DND-41 (cell line): ENCODE results near the gene PTPRK.

Experiments used
- ATAC-seq: fragments of 200-7000 bp; cut with Tn5 transposase; 3 replicates; pipeline ENCODE4 v1.9.1; 2021; ENCODE audit warnings: low read depth; ENCODE audit not compliant: insufficient read depth
- DNase-seq: peaks from one replicate; pipeline ENCODE4 v3.0.0-alpha.2; 2020
- H2AFZ ChIP-seq: 2 replicates; pipeline ENCODE4 v1.6.0; 2012; ENCODE audit warnings: low read depth, low read length
- H3K27ac ChIP-seq: 2 replicates; pipeline ENCODE4 v1.5.1; 2012; ENCODE audit warnings: low read length, inconsistent platforms
- H3K27me3 ChIP-seq: fragments of 200-600 bp; sonication (generic); 2 replicates; pipeline ENCODE4 v1.6.0; 2012; ENCODE audit warnings: low read length, mild to moderate bottlenecking, inconsistent platforms; ENCODE audit not compliant: insufficient read depth, poor library complexity
- H3K36me3 ChIP-seq: 2 replicates; pipeline ENCODE4 v1.5.1; 2012; ENCODE audit warnings: low read length, inconsistent platforms; ENCODE audit not compliant: insufficient read depth
- H3K4me1 ChIP-seq: 2 replicates; pipeline ENCODE4 v1.5.1; 2012; ENCODE audit warnings: mild to moderate bottlenecking, low read length; ENCODE audit not compliant: insufficient read depth
- H3K4me2 ChIP-seq: 2 replicates; pipeline ENCODE4 v1.6.0; 2012; ENCODE audit warnings: mild to moderate bottlenecking, moderate library complexity, low read length, inconsistent platforms; ENCODE audit not compliant: insufficient read depth
- H3K4me3 ChIP-seq, 2 experiments: fragments of 200-600 bp in 1 of 2; shearing (Covaris generic) in 1 of 2; 2 replicates each; pipeline ENCODE4 v1.5.1; 2012 to 2016; ENCODE audit warnings: inconsistent platforms in 2 of 2, low read length in 2 of 2, mild to moderate bottlenecking in 2 of 2, low read depth in 1 of 2, moderate library complexity in 1 of 2
- H3K79me2 ChIP-seq: 2 replicates; pipeline ENCODE4 v1.6.0; 2012; ENCODE audit warnings: low read length, inconsistent platforms; ENCODE audit not compliant: insufficient read depth
- H3K9ac ChIP-seq: 2 replicates; pipeline ENCODE4 v1.6.0; 2012; ENCODE audit warnings: low read depth, mild to moderate bottlenecking, inconsistent platforms, low read length, moderate library complexity
- H3K9me3 ChIP-seq: 2 replicates; pipeline ENCODE4 v1.5.1; 2012; ENCODE audit warnings: low read length, moderate library complexity, mild to moderate bottlenecking, inconsistent platforms; ENCODE audit not compliant: insufficient read depth, severe bottlenecking
- H4K20me1 ChIP-seq: 2 replicates; pipeline ENCODE4 v1.6.0; 2012; ENCODE audit warnings: low read length; ENCODE audit not compliant: insufficient read depth
- EZH2 ChIP-seq: IDR thresholded peaks from 3 replicates; pipeline ENCODE4 v1.6.1; 2012; ENCODE audit warnings: borderline replicate concordance, low read depth, mild to moderate bottlenecking, moderate library complexity, low read length, inconsistent platforms; ENCODE audit not compliant: severe bottlenecking
- TF ChIP-seq, protein P1 (sequence below): IDR thresholded peaks from 2 replicates; pipeline ENCODE4 v1.5.1; 2012; ENCODE audit warnings: borderline replicate concordance, low read length, moderate library complexity, mild to moderate bottlenecking; ENCODE audit not compliant: poor library complexity, severe bottlenecking; ENCODE audit errors: extremely low read depth

The PTPRK gene

DNA sequence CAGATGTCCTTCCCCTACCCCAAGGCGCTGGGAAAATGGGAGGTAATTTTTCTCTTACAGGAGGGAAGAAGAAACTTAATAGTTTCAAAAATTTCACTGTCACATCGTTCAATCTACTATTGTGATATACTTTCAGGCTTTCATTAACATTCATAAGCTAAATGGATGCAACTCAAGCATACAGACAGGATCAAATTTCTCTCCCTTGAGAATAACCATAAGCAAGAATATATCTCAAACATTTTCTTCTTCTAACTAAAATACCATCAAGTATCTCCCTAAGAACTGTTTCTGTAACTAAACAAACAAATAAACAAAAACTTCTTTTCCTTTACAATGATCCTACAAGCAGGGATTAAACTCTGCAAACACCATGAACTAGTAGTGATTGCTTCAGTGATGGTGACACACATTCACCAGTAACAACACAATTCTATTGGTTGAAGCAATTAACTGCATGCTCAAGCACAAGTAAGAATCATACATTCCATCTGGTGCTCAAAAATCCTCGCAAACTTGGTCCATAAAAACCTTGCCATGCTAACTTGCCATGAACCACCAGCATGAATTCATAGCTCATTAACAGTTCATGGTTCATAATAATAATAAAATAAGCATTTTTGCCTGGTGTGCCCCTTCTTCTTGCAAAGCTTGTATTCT, 183.8 kb downstream of the PTPRK start:
- DNase-seq (no peak), ATAC-seq (no peak)
- no peak for TF ChIP-seq EZH2
- TF ChIP-seq, protein P1, sequence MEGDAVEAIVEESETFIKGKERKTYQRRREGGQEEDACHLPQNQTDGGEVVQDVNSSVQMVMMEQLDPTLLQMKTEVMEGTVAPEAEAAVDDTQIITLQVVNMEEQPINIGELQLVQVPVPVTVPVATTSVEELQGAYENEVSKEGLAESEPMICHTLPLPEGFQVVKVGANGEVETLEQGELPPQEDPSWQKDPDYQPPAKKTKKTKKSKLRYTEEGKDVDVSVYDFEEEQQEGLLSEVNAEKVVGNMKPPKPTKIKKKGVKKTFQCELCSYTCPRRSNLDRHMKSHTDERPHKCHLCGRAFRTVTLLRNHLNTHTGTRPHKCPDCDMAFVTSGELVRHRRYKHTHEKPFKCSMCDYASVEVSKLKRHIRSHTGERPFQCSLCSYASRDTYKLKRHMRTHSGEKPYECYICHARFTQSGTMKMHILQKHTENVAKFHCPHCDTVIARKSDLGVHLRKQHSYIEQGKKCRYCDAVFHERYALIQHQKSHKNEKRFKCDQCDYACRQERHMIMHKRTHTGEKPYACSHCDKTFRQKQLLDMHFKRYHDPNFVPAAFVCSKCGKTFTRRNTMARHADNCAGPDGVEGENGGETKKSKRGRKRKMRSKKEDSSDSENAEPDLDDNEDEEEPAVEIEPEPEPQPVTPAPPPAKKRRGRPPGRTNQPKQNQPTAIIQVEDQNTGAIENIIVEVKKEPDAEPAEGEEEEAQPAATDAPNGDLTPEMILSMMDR = no peak
- Histone ChIP-seq H3K27ac (no peak overlapping the region), H3K9ac (no peak overlapping the region), H4K20me1 (no peaks in the 10 kb centered on the region), H3K27me3 (no peaks in the 10 kb centered on the region), H3K4me3 (no peak overlapping the region), H3K4me2 (no peak overlapping the region), H3K9me3 (no peaks in the 10 kb centered on the region), H3K36me3 (no peaks in the 10 kb centered on the region), H2AFZ (no peak overlapping the region), H3K4me1 (no peaks in the 10 kb centered on the region), H3K79me2 (no peaks in the 10 kb centered on the region)

DNA sequence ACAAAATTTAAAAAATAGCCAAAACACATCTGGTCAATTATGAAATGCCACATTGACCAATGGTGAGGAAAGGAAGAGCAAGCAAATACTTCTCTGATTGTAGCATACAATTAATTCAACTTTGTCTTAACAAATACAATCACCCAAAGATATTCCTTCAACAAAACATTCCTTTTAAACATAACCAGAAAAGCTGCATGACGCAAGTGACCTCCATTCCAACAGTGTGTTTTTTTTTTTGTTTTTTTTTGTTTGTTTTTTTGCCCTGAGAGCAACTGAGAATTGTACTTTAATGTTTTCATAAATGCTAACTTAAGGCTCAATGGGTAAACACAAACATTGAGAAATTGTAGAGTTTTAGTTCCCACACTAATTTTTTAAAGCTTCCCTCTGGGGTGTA, 184.4 kb downstream of the PTPRK start:
- H3K9me3 ChIP-seq = no peaks in the 10 kb centered on the region
- H3K36me3 ChIP-seq = no peaks in the 10 kb centered on the region
- no peaks in the 10 kb centered on the region for H3K4me1 ChIP-seq
- TF ChIP-seq, protein P1 = no peak
- no peak for TF ChIP-seq EZH2
- no peaks in the 10 kb centered on the region for H3K27me3 ChIP-seq
- no peaks in the 10 kb centered on the region for H3K79me2 ChIP-seq
- H3K4me3 ChIP-seq = no peak overlapping the region
- no peak overlapping the region for H2AFZ ChIP-seq
- H4K20me1 ChIP-seq = no peaks in the 10 kb centered on the region
- ATAC-seq (no peak), DNase-seq (no peak)
- no peak overlapping the region for H3K9ac ChIP-seq
- H3K4me2 ChIP-seq = no peak overlapping the region
- no peak overlapping the region for H3K27ac ChIP-seq

DNA sequence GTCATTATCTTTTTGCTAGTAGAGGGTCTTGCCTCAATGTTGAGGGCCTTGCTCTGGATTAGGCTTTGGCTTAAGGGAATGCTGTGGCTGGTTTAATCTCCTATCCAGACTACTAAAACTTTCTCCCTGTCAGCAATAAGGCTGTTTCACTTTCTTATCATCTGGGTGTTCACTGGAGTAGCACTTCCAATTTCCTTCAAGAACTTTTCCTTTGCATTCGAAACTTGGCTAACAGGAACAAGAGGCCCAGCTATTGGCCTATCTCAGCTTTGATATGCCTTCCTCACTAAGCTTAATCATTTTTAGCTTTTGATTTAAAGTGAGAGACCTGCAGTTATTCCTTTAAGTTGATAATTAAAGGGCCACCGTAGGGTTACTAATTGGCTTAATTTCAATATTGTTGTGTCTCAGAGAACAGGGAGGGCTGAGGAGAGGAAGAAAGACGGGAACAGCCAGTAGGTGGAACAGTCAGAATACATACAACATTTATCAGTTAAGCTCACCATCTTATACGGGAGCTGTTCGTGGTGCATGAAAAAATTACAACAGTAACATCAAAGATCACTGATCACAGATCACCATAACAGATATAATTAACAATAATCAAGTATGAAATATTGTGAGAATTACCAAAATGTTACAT, 186.7 kb downstream of the PTPRK start:
- Histone ChIP-seq H3K9me3 (no peaks in the 10 kb centered on the region), H3K4me2 (no peak overlapping the region), H3K4me1 (no peaks in the 10 kb centered on the region), H2AFZ (no peak overlapping the region), H3K4me3 (no peak overlapping the region), H4K20me1 (no peaks in the 10 kb centered on the region), H3K9ac (no peak overlapping the region), H3K36me3 (no peaks in the 10 kb centered on the region), H3K27ac (no peak overlapping the region), H3K27me3 (no peaks in the 10 kb centered on the region), H3K79me2 (no peaks in the 10 kb centered on the region)
- TF ChIP-seq, protein P1 = no peak
- TF ChIP-seq EZH2 = no peak
- DNase-seq (no peak), ATAC-seq (no peak)
